IMR-90 (cell line): Measurements from ENCODE around the gene SEPTIN8. TPM values are rescaled to one million over a fixed set of nuclear protein-coding genes. Genes with fewer than 3 reads are reported as not detected.
A peak's percentile ranks its signal among the peaks of the same experiment; 100 is the strongest.

ENCODE experiments used
- ATAC-seq: fragments of 200-7000 bp; cut with Tn5 transposase; 2 replicates; pipeline ENCODE4 v1.9.1; 2020; ENCODE audit warnings: low read depth, mild to moderate bottlenecking, moderate library complexity
- BruUV-seq: library from RNA; stranded (reverse); fragments of 400-500 nt; replicated peaks from 2 replicates; lab custom pipeline; 2021; lab: Mats Ljungman, UMichigan
- CTCF ChIA-PET: fragments of 300-600 bp; formaldehyde crosslinking; extraction: SDS; loops from one replicate; lab custom pipeline; 2021; ENCODE audit warnings: antibody characterized with exemption; lab: Yijun Ruan, JAX
- POLR2A ChIA-PET: fragments of 300-600 bp; sonication (Branson Sonifier 250); formaldehyde crosslinking; loops from one replicate; lab custom pipeline; 2022; ENCODE audit warnings: antibody characterized with exemption; ENCODE audit not compliant: unreplicated experiment; lab: Charles Lee
- DNase-seq: peaks from one replicate; pipeline ENCODE4 v3.0.0; 2013
- H2AFZ ChIP-seq: replicated peaks from 2 replicates; pipeline ENCODE3; 2013; ENCODE audit warnings: low read length, mild to moderate bottlenecking; ENCODE audit not compliant: poor library complexity
- H2AK5ac ChIP-seq: 2 replicates; pipeline ENCODE4 v1.6.1; 2013; ENCODE audit warnings: low read depth, low read length, inconsistent platforms
- H2AK9ac ChIP-seq: replicated peaks from 2 replicates; pipeline ENCODE3; 2013; ENCODE audit warnings: mild to moderate bottlenecking, low read depth, low read length, moderate library complexity; ENCODE audit not compliant: poor library complexity
- H2BK120ac ChIP-seq: 2 replicates; pipeline ENCODE4 v1.6.1; 2013; ENCODE audit warnings: low read depth, low read length, inconsistent platforms
- H2BK15ac ChIP-seq: 3 replicates; pipeline ENCODE4 v1.6.1; 2013; ENCODE audit warnings: low read depth, low read length, inconsistent platforms
- H2BK20ac ChIP-seq: 2 replicates; pipeline ENCODE4 v1.6.1; 2013; ENCODE audit warnings: low read depth, mild to moderate bottlenecking, inconsistent platforms, low read length, moderate library complexity
- H2BK5ac ChIP-seq: 2 replicates; pipeline ENCODE4 v1.6.1; 2013; ENCODE audit warnings: mild to moderate bottlenecking, low read depth, low read length, inconsistent platforms; ENCODE audit not compliant: poor library complexity, severe bottlenecking
- H3K14ac ChIP-seq: replicated peaks from 2 replicates; pipeline ENCODE4 v1.6.1; 2013; ENCODE audit warnings: low read depth, low read length, inconsistent platforms
- H3K18ac ChIP-seq: 2 replicates; pipeline ENCODE4 v1.6.1; 2013; ENCODE audit warnings: low read depth, low read length, control low read depth
- H3K23ac ChIP-seq: 2 replicates; pipeline ENCODE4 v1.6.1; 2013; ENCODE audit warnings: low read depth, low read length, inconsistent platforms
- H3K27ac ChIP-seq: 2 replicates; pipeline ENCODE4 v1.5.1; 2013; ENCODE audit warnings: mild to moderate bottlenecking, control low read depth, low read length; ENCODE audit not compliant: insufficient read depth
- H3K27me3 ChIP-seq: 2 replicates; pipeline ENCODE4 v1.6.1; 2013; ENCODE audit warnings: low read length; ENCODE audit not compliant: control insufficient read depth, insufficient read depth
- H3K36me3 ChIP-seq: 2 replicates; pipeline ENCODE4 v1.6.1; 2013; ENCODE audit warnings: low read length, mixed read lengths; ENCODE audit not compliant: control insufficient read depth, insufficient read depth
- H3K4ac ChIP-seq: 2 replicates; pipeline ENCODE4 v1.6.1; 2013; ENCODE audit warnings: low read depth, low read length, inconsistent platforms
- H3K4me1 ChIP-seq: 2 replicates; pipeline ENCODE4 v1.6.1; 2013; ENCODE audit warnings: low read length, mixed read lengths; ENCODE audit not compliant: control insufficient read depth, insufficient read depth
- H3K4me2 ChIP-seq: 2 replicates; pipeline ENCODE4 v1.6.1; 2013; ENCODE audit warnings: low read depth, mild to moderate bottlenecking, control low read depth, low read length, moderate library complexity
- H3K4me3 ChIP-seq: 2 replicates; pipeline ENCODE4 v1.5.1; 2013; ENCODE audit warnings: low read depth, mild to moderate bottlenecking, control low read depth, low read length, moderate library complexity; ENCODE audit not compliant: insufficient read depth
- H3K56ac ChIP-seq: 2 replicates; pipeline ENCODE4 v1.6.1; 2013; ENCODE audit warnings: low read length, inconsistent platforms; ENCODE audit not compliant: insufficient read depth; ENCODE audit errors: extremely low read depth
- H3K79me1 ChIP-seq, 2 experiments: 2 replicates each; pipeline ENCODE4 v1.6.1; 2013; ENCODE audit warnings: low read length in 2 of 2, inconsistent platforms in 1 of 2, low read depth in 1 of 2
- H3K9ac ChIP-seq: 2 replicates; pipeline ENCODE4 v1.6.1; 2013; ENCODE audit warnings: low read depth, low read length, control low read depth
- H3K9me1 ChIP-seq: 2 replicates; pipeline ENCODE4 v1.6.1; 2013; ENCODE audit warnings: low read length, inconsistent platforms; ENCODE audit not compliant: insufficient read depth
- H3K9me3 ChIP-seq: 2 replicates; pipeline ENCODE4 v1.6.1; 2013; ENCODE audit warnings: low read length; ENCODE audit not compliant: control insufficient read depth, insufficient read depth
- H4K20me1 ChIP-seq: 2 replicates; pipeline ENCODE4 v1.6.1; 2013; ENCODE audit warnings: low read length, inconsistent platforms; ENCODE audit not compliant: insufficient read depth
- H4K5ac ChIP-seq: 2 replicates; pipeline ENCODE4 v1.6.1; 2013; ENCODE audit warnings: mild to moderate bottlenecking, low read depth, low read length, control low read depth
- H4K8ac ChIP-seq, 2 experiments: 2 replicates each; pipeline ENCODE4 v1.6.1; 2013; ENCODE audit warnings: low read depth in 2 of 2, low read length in 2 of 2, control low read depth in 1 of 2, inconsistent platforms in 1 of 2
- H4K91ac ChIP-seq: 2 replicates; pipeline ENCODE4 v1.6.1; 2013; ENCODE audit warnings: low read depth, low read length, inconsistent platforms; ENCODE audit not compliant: insufficient read depth
- SMC3 ChIP-seq: fragments of 150-350 bp; IDR thresholded peaks from 2 replicates; pipeline ENCODE4 v1.6.1; 2016; ENCODE audit warnings: low read depth, mild to moderate bottlenecking, antibody characterized with exemption, low read length, moderate library complexity
- WGBS, 2 experiments: methylation state at CpG; one replicate each; pipeline versions ENCODE4 v1.1.5 to v1.1.7; 2013; ENCODE audit warnings: missing lambda C conversion rate in 2 of 2; ENCODE audit not compliant: insufficient read length in 1 of 2; ENCODE audit errors: extremely low coverage in 2 of 2; 5-methylcytosine and 5-hydroxymethylcytosine counted together
- dilution Hi-C: fragments of 300-500 bp; cut with HindIII; formaldehyde crosslinking; loops from one replicate; pipeline ENCODE4 v1.14.3; 2018; ENCODE audit warnings: low sequenced_read_pairs; ENCODE audit not compliant: unreplicated experiment
- in situ Hi-C: fragments of 300-500 bp; cut with MboI; formaldehyde crosslinking; loops from 3 replicates; pipeline ENCODE4 v1.14.3; 2019; ENCODE audit warnings: low sequenced_read_pairs, inconsistent platforms, mixed read lengths
- intact Hi-C: fragments of 100-400 bp; cut with micrococcal nuclease; formaldehyde crosslinking; loops from 2 replicates; pipeline ENCODE4 v1.10.0; 2022
- polyA plus RNA-seq, 3 experiments: library from polyadenylated mRNA; depleted of rRNA; stranded (reverse); fragments of >200 nt; gene quantifications; 2 replicates each; pipeline ENCODE4 v1.2.3, GENCODE V29; 2012; ENCODE audit warnings: low replicate concordance in 1 of 3
- total RNA-seq: library from RNA; depleted of rRNA; stranded (reverse); fragments of >200 nt; gene quantifications from 2 replicates; pipeline ENCODE4 v1.2.3, GENCODE V29; 2012

The SEPTIN8 gene
- total and polyA plus RNA-seq, 2 of the 4 experiments (the other 2 are of a cell fraction): 56.2 to 67.2 TPM

DNA sequence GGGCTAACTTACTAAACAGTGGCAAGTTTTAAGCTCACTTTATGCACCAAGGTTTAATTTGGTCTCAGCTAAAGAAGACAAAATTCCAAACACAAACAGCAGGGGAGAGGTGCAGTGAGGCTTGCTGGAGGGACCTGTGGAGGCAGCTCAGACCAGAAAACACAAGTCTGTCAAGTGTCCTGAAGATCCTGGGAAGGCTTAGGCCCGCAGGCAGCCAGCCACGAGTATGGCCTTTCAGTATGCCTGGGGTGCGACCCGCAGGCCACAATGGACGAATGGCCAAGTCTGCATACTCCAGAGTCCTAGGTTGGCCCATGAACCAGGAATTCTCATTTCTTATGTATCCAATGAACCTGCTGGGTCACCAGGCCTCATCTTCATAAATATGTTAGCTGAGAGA is 20.5 kb downstream of the SEPTIN8 start:
- H4K20me1 ChIP-seq: no peaks in the 10 kb centered on the region
- H2BK20ac ChIP-seq: no peak overlapping the region
- no peak overlapping the region for H3K4me3 ChIP-seq
- H3K27ac ChIP-seq: no peak overlapping the region
- no peak overlapping the region for H4K91ac ChIP-seq
- no peak overlapping the region for H2AK5ac ChIP-seq
- no peaks in the 10 kb centered on the region for H3K9me3 ChIP-seq
- H2BK120ac ChIP-seq: no peak overlapping the region
- no peaks in the 10 kb centered on the region for H3K27me3 ChIP-seq
- ChIA-PET CTCF (no interaction called here), POLR2A (no interaction called here)
- no peak for DNase-seq
- BruUV-seq: TSS peak; percentile 61
- no peak overlapping the region for H3K14ac ChIP-seq
- no peaks in the 10 kb centered on the region for H3K9me1 ChIP-seq
- H3K18ac ChIP-seq: no peak overlapping the region
- H2AK9ac ChIP-seq: no peak overlapping the region
- H4K5ac ChIP-seq: no peak overlapping the region
- H2AFZ ChIP-seq: no peak overlapping the region
- in situ Hi-C loops: no loop called here
- ATAC-seq: no peak
- H3K79me1 ChIP-seq: no peaks in the 10 kb centered on the region
- no peak overlapping the region for H3K56ac ChIP-seq
- no peak overlapping the region for H2BK15ac ChIP-seq
- H3K9ac ChIP-seq: no peak overlapping the region
- no peak for TF ChIP-seq SMC3
- H3K4me2 ChIP-seq: no peak overlapping the region
- no peak overlapping the region for H3K23ac ChIP-seq
- H4K8ac ChIP-seq: no peak overlapping the region
- H3K4me1 ChIP-seq: peaks cover 2% of the 10 kb centered on the region; the same call in 1 of the 2 replicates
- intact Hi-C loops: loop anchor here (5.0 kb wide), 1 partner anchor 106 kb away; no protein-coding TSS in a partner anchor
- H3K4ac ChIP-seq: no peak overlapping the region
- no peak overlapping the region for H2BK5ac ChIP-seq
- dilution Hi-C loops: no loop called here
- peaks cover 27% of the 10 kb centered on the region for H3K36me3 ChIP-seq
- 83% methylated on average over 1 of the region's 5 CpGs; no CpG with 5 or more reads in 1 of the 2 experiments for WGBS, 2 experiments
